Measurements from ENCODE around the gene HEY2.

- TF ChIP-seq, protein P1, sequence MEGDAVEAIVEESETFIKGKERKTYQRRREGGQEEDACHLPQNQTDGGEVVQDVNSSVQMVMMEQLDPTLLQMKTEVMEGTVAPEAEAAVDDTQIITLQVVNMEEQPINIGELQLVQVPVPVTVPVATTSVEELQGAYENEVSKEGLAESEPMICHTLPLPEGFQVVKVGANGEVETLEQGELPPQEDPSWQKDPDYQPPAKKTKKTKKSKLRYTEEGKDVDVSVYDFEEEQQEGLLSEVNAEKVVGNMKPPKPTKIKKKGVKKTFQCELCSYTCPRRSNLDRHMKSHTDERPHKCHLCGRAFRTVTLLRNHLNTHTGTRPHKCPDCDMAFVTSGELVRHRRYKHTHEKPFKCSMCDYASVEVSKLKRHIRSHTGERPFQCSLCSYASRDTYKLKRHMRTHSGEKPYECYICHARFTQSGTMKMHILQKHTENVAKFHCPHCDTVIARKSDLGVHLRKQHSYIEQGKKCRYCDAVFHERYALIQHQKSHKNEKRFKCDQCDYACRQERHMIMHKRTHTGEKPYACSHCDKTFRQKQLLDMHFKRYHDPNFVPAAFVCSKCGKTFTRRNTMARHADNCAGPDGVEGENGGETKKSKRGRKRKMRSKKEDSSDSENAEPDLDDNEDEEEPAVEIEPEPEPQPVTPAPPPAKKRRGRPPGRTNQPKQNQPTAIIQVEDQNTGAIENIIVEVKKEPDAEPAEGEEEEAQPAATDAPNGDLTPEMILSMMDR (optimal IDR thresholded peaks at IDR 0.05 in 1 of 3, IDR thresholded peaks at IDR 0.05 in 1 of 3, conservative IDR thresholded peaks at IDR 0.05 in 1 of 3; ENCODE audit: extremely low read depth in 1 of 3, insufficient read depth in 2 of 3, low read length in 3 of 3) = no peak
- TF ChIP-seq EZH2 (IDR thresholded peaks at IDR 0.05; ENCODE audit: low read length) = no peak
These were observed 60.2 kb downstream of the HEY2 start for GRCh38 chr6:125809570-125810170.
